GM18505 (cell line): ENCODE measurements around the gene SPATA31C1.

Experiments
- ATAC-seq: cut with Tn5 transposase; IDR thresholded peaks from one replicate; pipeline ENCODE4 v1.9.1; 2021; ENCODE audit not compliant: unreplicated experiment
- POLR2A ChIP-seq: IDR thresholded peaks from 4 replicates; pipeline ENCODE4 v1.6.1; 2011; ENCODE audit warnings: borderline replicate concordance; ENCODE audit not compliant: insufficient read depth, insufficient read length; ENCODE audit errors: extremely low read depth

SPATA31C1 gene

GRCh38 chr9:87883274-87883673 is 34.5 kb upstream of the SPATA31C1 start:
- ATAC-seq = no peak
- no peak for TF ChIP-seq POLR2A

GRCh38 chr9:87883990-87884389 is 33.8 kb upstream of the SPATA31C1 start:
- ATAC-seq = no peak
- no peak for TF ChIP-seq POLR2A

GRCh38 chr9:87884578-87885459 is 32.9 kb upstream of the SPATA31C1 start:
- TF ChIP-seq POLR2A = no peak
- no peak for ATAC-seq

- no peak for TF ChIP-seq POLR2A
- no peak for ATAC-seq
These were observed 32.1 kb upstream of the SPATA31C1 start for GRCh38 chr9:87885484-87886189.

GRCh38 chr9:87886210-87886932 is 31.4 kb upstream of the SPATA31C1 start:
- no peak for TF ChIP-seq POLR2A
- ATAC-seq = no peak

- ATAC-seq = no peak
- TF ChIP-seq POLR2A = no peak
These were observed 30.7 kb upstream of the SPATA31C1 start for GRCh38 chr9:87886933-87887505.

GRCh38 chr9:87887661-87888480 is 29.9 kb upstream of the SPATA31C1 start:
- no peak for ATAC-seq

GRCh38 chr9:87888501-87888900 is 29.3 kb upstream of the SPATA31C1 start:
- no peak for ATAC-seq
- no peak for TF ChIP-seq POLR2A

More at GRCh38 chr9:87887661-87888480, 29.9 kb upstream of the SPATA31C1 start:
- no peak for TF ChIP-seq POLR2A

GRCh38 chr9:87889065-87889881 is 28.5 kb upstream of the SPATA31C1 start:
- TF ChIP-seq POLR2A = no peak
- no peak for ATAC-seq

GRCh38 chr9:87889882-87890252 is 27.9 kb upstream of the SPATA31C1 start:
- TF ChIP-seq POLR2A = no peak
- no peak for ATAC-seq

GRCh38 chr9:87890837-87891236 is 26.9 kb upstream of the SPATA31C1 start:
- no peak for TF ChIP-seq POLR2A
- ATAC-seq = no peak
